NCI-H82 (cell line): Measurements from ENCODE around the gene EIF3C.
"Not testable (repeated sequence)": the region's sequence is repeated elsewhere in the genome, so short reads cannot be mapped to it uniquely, and the experiment has no call there.

Source experiments
- DNase-seq: peaks from one replicate; lab custom pipeline; 2025; lab: John Stamatoyannopoulos, UW

Gene EIF3C

DNA sequence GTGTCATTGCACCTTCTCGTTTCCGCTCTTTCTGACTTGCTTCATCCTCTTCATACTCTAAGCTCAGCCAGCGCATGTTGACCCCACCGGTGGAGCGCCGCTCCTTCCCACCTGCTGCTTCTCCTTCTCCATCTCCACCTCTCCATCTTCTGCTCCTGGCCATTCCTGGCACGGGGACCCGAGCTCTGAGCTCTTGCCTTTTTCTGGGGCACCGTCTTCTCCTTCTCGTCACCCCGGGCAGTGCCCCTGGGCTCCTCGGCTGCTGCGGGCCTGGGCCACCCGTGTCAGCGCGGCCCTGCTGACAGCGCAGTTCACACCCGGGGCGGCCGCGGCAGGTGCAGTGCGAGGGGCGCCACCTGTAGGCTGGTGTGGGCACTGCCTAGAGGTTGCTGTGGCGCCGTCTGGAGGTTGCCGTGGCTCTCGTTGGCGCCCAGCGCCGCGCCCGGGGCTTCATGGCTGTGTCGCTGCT is 38.8 kb downstream of the EIF3C start:
- DNase-seq: not testable (repeated sequence)

GRCh38 chr16:28750469-28751067 is 39.3 kb downstream of the EIF3C start:
- DNase-seq: not testable (repeated sequence)

- DNase-seq: not testable (repeated sequence)
These were observed 40.2 kb downstream of the EIF3C start, which contains the start of gene NPIPB9 for GRCh38 chr16:28751487-28751886. NPIPB9 (plus strand) TSS chr16:28751787.

DNA sequence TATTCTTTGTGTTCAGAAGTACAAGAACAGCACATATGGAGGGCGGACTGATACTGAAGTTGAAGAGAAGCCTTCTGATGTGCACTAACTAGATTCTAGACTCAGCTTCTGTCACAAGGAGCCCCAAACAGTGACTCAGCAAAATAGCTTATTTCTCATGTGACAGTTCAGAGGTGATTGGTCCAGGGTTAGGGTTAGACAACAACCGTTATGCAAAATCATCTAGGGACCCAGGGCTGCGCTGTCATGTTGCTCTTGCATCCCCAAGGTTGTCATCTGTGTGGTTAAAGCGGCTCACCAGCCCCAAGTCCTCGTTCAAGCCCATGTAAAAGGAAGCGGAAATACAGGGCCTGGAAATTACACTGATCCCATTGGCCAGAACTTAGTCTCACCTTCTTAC is 70.4 kb downstream of the EIF3C start:
- not testable (repeated sequence) for DNase-seq

- not testable (repeated sequence) for DNase-seq
These were observed 71.1 kb downstream of the EIF3C start for GRCh38 chr16:28782357-28782756.
